ENCODE measurements around the gene LGR4.

LGR4 gene

DNA sequence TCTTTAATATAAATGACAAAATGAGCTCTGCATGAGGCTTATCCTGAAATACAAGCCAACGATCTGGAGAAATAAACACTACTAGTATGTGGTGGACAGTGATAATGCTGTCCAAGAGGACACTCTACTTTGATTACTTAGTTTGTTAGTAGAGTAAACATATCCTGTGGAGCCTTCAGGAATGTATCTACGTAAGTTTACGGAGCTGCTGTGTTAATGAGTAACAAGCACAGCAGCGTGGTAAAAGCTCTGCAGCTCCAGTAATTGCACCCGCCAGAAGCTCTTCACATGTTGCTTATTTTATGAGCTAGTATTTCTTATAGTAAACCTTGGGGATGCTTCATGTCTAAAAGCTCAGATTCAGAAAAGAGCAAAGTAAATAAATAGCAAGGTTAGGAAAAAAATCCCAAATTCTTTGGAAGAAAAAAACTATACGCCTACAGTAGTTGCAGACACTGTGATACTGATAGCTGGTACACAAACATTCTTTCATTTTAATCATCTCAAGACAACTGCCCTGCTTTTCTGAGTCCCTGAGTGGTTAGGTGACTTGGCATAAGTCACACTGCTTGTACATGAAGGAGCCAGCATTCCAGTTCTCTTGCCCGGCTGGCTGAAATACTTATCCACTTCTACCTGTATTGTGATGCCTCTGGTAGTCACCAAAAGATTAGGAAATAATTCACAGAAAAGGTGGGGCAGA lies 76.9 kb downstream of the LGR4 start:
- peak; percentile 80 for DNase-seq

DNA sequence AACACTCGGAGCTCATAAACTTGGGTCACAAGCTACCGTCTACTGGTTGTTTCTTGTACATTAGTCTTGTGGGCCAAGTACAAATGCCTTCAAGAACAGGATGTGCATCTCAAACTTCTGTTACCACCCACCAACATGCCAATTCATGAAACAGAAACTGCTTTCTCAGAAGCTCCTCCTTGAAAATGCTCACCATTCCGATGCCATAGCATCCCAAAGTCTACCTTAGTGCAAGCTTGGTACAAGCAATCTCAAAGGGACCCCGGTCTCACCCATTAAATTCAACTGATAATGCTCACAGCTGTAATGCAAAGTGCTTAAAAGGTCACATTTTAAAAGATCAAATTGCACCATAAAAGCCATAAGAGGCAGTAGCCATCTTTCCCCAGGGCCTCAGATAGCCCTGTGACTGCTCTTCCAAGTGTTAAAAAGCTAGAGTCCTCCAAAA lies 77.8 kb downstream of the LGR4 start:
- in situ Hi-C loops (cut with HindIII; ENCODE audit: low pct_ligation_motif_present, low pct_unique_long_range_greater_than_20kb, low sequenced_read_pairs) = no loop called here
- DNase-seq = peak; percentile 17

More for the DNA sequence above, 76.9 kb downstream of the LGR4 start:
- in situ Hi-C loops (cut with HindIII; ENCODE audit: low pct_ligation_motif_present, low pct_unique_long_range_greater_than_20kb, low sequenced_read_pairs) = no loop called here

GRCh38 chr11:27392278-27393114 lies 80.1 kb downstream of the LGR4 start:
- in situ Hi-C loops (cut with HindIII; ENCODE audit: low pct_ligation_motif_present, low pct_unique_long_range_greater_than_20kb, low sequenced_read_pairs) = no loop called here
- DNase-seq = peak; percentile 44

DNA sequence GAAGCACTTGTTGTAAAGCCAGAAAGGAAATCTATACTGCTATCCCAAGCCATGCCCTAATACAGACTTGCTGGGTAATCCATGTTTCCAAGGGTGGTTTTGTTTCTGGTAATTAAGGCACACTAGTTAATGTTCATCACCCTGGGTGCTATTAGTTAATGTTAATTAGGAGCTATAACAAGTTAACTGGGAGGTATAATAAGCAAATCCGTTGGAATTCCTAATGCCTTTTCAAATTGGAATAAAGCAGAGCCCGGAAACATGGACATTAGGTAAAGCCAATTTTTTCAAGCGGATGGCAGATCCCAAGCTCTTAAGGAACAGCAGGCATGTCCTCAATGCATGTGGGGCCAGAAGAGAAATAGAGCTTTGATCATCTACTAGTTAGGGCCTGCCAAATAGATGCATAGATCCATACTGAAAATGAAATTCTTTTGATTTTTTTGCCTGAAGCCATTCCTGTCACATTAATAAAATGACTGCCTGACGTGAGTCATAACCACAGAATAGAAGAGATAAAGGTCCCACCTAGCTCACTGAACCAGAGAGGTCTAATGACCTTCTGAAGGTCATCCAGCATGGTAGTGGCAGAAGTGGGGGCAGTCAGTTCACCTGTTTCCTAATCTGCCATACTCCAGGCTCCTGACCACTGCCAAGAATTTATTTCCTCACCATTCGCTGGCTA lies 81.1 kb downstream of the LGR4 start:
- no peak for DNase-seq
- in situ Hi-C loops (cut with HindIII; ENCODE audit: low pct_ligation_motif_present, low pct_unique_long_range_greater_than_20kb, low sequenced_read_pairs) = no loop called here

- peak; percentile 22 for DNase-seq
- in situ Hi-C loops (cut with HindIII; ENCODE audit: low pct_ligation_motif_present, low pct_unique_long_range_greater_than_20kb, low sequenced_read_pairs) = no loop called here
Observed at GRCh38 chr11:27390318-27391295, 82.0 kb downstream of the LGR4 start.

DNA sequence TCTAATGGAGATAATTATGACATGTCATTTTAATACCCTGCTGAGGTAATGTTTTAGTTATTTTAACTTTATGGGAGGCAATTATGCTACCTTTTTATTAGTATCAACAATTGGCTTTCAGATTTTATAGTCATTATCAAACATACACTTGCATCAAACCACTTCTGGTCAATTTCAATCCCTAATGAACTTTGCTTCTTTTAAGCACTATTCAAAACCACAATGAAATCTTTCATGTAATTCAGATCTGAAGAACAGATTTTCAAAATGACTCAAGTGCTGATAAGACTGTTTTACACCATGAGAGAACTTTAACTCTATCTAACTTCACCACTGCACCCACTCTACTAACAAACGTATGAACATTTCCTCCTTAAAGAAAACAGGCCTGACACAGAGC lies 83.7 kb downstream of the LGR4 start:
- in situ Hi-C loops (cut with HindIII; ENCODE audit: low pct_ligation_motif_present, low pct_unique_long_range_greater_than_20kb, low sequenced_read_pairs) = no loop called here
- DNase-seq = no peak

GRCh38 chr11:27388001-27388400 lies 84.6 kb downstream of the LGR4 start:
- in situ Hi-C loops (cut with HindIII; ENCODE audit: low pct_ligation_motif_present, low pct_unique_long_range_greater_than_20kb, low sequenced_read_pairs) = no loop called here
- no peak for DNase-seq

GRCh38 chr11:27387362-27387761 lies 85.2 kb downstream of the LGR4 start:
- in situ Hi-C loops (cut with HindIII; ENCODE audit: low pct_ligation_motif_present, low pct_unique_long_range_greater_than_20kb, low sequenced_read_pairs) = no loop called here
- DNase-seq = no peak

GRCh38 chr11:27386181-27386845 lies 86.3 kb downstream of the LGR4 start:
- in situ Hi-C loops (cut with HindIII; ENCODE audit: low pct_ligation_motif_present, low pct_unique_long_range_greater_than_20kb, low sequenced_read_pairs) = no loop called here
- no peak for DNase-seq

DNA sequence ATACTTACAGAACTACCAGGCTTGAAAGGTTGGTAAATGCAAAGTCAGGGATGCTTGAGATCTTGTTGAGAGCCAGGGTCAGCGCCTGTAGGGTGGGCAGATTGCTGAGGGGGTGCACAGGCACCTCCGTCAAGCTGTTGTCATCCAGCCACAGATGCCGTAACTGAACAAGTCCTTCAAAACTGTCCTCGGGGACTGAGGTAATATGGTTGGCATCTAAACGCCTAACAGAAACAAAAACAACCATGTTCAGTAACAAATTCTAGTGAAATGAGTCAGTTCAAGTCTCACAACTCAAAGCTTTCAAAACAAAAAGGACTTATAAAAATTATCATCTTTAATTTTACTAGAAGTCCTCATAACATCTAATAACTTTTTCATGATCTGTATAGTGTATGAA lies 87.3 kb downstream of the LGR4 start:
- DNase-seq = peak; percentile 64
- in situ Hi-C loops (cut with HindIII; ENCODE audit: low pct_ligation_motif_present, low pct_unique_long_range_greater_than_20kb, low sequenced_read_pairs) = no loop called here

- in situ Hi-C loops (cut with HindIII; ENCODE audit: low pct_ligation_motif_present, low pct_unique_long_range_greater_than_20kb, low sequenced_read_pairs) = no loop called here
- DNase-seq = no peak
Observed at GRCh38 chr11:27384227-27384626, 88.4 kb downstream of the LGR4 start.

- DNase-seq = no peak
- in situ Hi-C loops (cut with HindIII; ENCODE audit: low pct_ligation_motif_present, low pct_unique_long_range_greater_than_20kb, low sequenced_read_pairs) = no loop called here
Observed at GRCh38 chr11:27383645-27384044, 88.9 kb downstream of the LGR4 start.

GRCh38 chr11:27381238-27381666 lies 91.3 kb downstream of the LGR4 start:
- in situ Hi-C loops (cut with HindIII; ENCODE audit: low pct_ligation_motif_present, low pct_unique_long_range_greater_than_20kb, low sequenced_read_pairs) = no loop called here
- peak; percentile 33 for DNase-seq

GRCh38 chr11:27380771-27381170 lies 91.8 kb downstream of the LGR4 start:
- DNase-seq = no peak
- in situ Hi-C loops (cut with HindIII; ENCODE audit: low pct_ligation_motif_present, low pct_unique_long_range_greater_than_20kb, low sequenced_read_pairs) = no loop called here

- DNase-seq = no peak
- in situ Hi-C loops (cut with HindIII; ENCODE audit: low pct_ligation_motif_present, low pct_unique_long_range_greater_than_20kb, low sequenced_read_pairs) = no loop called here
Observed at GRCh38 chr11:27379449-27379848, 93.1 kb downstream of the LGR4 start.

DNA sequence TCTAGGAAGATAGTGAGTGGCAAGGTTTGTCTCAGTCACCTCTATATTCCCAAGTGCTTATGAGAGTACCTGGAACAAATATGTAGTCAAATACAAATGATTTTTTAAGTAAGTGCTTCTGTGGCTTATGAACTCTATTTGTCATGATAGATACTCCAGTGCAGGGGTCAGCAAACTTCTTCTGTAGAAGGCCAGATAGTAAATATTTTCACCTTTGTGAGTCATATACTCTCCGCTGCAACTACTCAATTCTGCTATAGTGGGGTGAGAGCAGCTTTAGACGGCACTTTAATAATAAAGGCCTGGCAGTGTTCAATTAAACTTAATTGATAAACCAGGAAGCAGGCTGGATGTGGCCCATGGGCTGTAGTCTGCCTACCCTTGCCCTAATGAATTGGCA lies 97.2 kb downstream of the LGR4 start:
- in situ Hi-C loops (cut with HindIII; ENCODE audit: low pct_ligation_motif_present, low pct_unique_long_range_greater_than_20kb, low sequenced_read_pairs) = no loop called here
- DNase-seq = no peak

- DNase-seq = no peak
- in situ Hi-C loops (cut with HindIII; ENCODE audit: low pct_ligation_motif_present, low pct_unique_long_range_greater_than_20kb, low sequenced_read_pairs) = no loop called here
Observed at GRCh38 chr11:27373856-27374602, 98.6 kb downstream of the LGR4 start.

All from ACHN (cell line).